ENCODE data around the gene PCDHA7.
A peak's percentile ranks its signal among the peaks of the same experiment; 100 is the strongest.
"Not testable (repeated sequence)": the region's sequence is repeated elsewhere in the genome, so short reads cannot be mapped to it uniquely, and the experiment has no call there.

Gene PCDHA7

GRCh38 chr5:140868721-140869554, 34.9 kb downstream of the PCDHA7 start, which contains the start of gene PCDHA11:
Gene PCDHA11 (plus strand): TSS chr5:140868957. CDS start chr5:140869104, 147 bp downstream.
- peak; percentile 66 for DNase-seq (ENCODE audit: low spot score)

DNA sequence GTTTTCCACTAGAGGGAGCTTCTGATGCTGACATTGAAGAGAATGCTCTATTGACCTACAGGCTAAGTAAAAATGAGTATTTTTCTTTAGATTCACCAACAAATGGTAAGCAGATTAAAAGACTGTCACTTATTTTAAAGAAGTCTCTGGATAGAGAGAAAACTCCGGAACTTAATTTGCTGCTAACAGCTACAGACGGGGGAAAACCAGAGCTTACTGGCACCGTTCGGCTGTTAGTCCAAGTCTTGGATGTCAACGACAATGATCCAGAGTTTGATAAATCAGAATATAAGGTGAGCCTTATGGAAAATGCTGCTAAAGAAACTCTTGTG, 35.5 kb downstream of the PCDHA7 start:
- DNase-seq (ENCODE audit: low spot score): no peak

DNA sequence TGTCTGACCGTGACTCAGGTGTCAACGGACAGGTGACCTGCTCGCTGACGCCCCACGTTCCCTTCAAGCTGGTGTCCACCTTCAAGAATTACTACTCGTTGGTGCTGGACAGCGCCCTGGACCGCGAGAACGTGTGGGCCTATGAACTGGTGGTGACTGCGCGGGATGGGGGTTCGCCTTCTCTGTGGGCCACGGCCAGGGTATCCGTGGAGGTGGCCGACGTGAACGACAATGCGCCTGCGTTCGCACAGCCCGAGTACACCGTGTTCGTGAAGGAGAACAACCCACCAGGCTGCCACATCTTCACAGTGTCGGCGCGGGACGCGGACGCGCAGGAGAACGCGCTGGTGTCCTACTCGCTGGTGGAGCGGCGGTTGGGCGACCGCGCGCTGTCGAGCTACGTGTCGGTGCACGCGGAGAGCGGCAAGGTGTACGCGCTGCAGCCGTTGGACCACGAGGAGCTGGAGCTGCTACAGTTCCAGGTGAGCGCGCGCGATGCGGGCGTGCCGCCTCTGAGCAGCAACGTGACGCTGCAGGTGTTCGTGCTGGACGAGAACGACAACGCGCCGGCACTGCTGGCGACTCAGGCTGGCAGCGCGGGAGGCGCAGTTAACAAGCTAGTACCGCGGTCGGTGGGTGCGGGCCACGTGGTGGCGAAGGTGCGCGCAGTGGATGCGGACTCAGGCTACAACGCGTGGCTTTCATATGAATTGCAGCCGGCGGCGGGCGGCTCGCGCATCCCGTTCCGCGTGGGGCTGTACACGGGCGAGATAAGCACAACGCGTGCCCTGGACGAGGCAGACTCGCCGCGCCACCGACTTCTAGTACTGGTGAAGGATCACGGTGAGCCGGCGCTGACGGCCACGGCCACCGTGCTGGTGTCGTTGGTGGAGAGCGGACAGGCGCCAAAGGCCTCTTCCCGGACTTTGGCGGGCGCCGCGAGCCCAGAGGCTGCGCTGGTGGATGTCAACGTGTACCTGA, 36.4 kb downstream of the PCDHA7 start:
- no peak for DNase-seq (ENCODE audit: low spot score)

DNA sequence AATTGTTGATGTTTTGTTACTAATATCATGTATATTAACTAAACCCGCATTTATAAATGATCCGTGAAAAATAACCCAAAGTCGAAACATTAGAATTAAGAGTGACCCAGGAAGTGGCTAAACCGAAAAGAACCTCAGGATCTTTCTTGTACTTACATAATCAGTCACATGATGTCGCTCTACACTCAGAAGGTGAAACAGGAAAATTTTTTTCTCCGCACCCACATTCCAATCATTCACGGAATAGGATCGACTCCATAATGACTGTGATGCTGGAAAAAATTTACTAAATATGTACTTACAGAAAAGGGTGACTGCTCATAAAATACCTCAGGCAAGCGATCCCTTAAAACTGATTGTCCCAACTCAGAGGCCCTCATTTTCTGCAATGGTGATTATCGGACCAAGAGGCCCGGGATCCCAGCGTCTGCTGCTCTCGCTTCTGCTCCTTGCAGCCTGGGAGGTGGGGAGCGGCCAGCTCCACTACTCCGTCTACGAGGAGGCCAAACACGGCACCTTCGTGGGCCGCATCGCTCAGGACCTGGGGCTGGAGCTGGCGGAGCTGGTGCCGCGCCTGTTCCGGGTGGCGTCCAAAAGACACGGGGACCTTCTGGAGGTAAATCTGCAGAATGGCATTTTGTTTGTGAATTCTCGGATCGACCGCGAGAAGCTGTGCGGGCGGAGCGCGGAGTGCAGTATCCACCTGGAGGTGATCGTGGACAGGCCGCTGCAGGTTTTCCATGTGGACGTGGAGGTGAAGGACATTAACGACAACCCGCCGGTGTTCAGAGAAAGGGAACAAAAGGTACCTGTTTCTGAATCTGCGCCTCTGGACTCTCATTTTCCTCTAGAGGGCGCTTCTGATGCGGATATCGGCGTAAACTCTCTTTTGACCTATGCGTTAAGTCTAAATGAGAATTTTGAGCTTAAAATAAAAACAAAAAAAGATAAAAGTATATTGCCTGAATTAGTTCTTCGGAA, 41.3 kb downstream of the PCDHA7 start, which contains the start of gene PCDHA12:
Gene PCDHA12 (plus strand): TSS at position 224 of the 981 bp plus-strand sequence. CDS start 165 bp downstream, at position 389.
- DNase-seq (ENCODE audit: low spot score): no peak

DNA sequence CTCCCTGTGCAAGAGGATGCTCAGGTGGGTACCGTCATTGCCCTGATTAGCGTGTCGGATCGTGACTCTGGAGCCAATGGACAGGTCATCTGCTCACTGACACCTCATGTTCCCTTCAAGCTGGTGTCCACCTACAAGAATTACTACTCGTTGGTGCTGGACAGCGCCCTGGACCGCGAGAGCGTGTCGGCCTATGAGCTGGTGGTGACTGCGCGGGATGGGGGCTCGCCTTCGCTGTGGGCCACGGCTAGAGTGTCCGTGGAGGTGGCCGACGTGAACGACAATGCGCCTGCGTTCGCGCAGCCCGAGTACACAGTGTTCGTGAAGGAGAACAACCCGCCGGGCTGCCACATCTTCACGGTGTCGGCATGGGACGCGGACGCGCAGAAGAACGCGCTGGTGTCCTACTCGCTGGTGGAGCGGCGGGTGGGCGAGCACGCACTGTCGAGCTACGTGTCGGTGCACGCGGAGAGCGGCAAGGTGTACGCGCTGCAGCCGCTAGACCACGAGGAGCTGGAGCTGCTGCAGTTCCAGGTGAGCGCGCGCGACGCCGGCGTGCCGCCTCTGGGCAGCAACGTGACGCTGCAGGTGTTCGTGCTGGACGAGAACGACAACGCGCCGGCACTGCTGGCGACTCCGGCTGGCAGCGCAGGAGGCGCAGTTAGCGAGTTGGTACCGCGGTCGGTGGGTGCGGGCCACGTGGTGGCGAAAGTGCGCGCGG, 42.6 kb downstream of the PCDHA7 start:
- DNase-seq (ENCODE audit: low spot score): not testable (repeated sequence)

- no peak for DNase-seq (ENCODE audit: low spot score)
These were observed 43.2 kb downstream of the PCDHA7 start for GRCh38 chr5:140877262-140877581.

GRCh38 chr5:140881889-140882590, 48.0 kb downstream of the PCDHA7 start, which contains the start of gene PCDHA13:
Gene PCDHA13 (plus strand): TSS chr5:140882124. CDS start chr5:140882269, 145 bp downstream.
- DNase-seq (ENCODE audit: low spot score): no peak

DNA sequence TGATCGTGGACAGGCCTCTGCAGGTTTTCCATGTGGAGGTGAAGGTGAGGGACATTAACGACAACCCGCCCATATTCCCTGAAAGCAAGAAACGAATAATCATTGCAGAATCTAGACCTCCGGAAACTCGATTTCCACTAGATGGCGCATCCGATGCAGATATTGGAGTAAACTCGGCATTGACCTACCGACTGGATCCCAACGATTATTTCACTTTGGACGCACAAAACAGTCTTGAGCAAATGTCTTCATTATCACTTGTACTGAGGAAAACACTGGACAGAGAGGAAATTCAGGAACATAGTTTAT, 48.5 kb downstream of the PCDHA7 start:
- DNase-seq (ENCODE audit: low spot score): peak; percentile 54

DNA sequence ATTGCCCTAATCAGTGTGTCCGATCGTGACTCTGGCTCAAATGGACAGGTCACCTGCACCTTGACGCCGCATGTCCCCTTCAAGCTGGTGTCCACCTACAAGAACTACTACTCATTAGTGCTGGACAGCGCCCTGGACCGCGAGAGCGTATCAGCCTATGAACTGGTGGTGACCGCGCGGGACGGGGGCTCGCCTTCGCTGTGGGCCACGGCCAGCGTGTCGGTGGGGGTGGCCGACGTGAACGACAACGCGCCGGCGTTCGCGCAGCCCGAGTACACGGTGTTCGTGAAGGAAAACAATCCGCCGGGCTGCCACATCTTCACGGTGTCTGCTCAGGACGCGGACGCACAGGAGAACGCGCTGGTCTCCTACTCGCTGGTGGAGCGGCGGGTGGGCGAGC, 49.3 kb downstream of the PCDHA7 start:
- no peak for DNase-seq (ENCODE audit: low spot score)

- DNase-seq (ENCODE audit: low spot score): no peak
These were observed 50.0 kb downstream of the PCDHA7 start for GRCh38 chr5:140883927-140884697.

All from HuH-7.5 (cell line).